Common myeloid progenitor, CD34-positive (primary cell): Measurements from ENCODE around the gene SLC25A24.
"Not testable (repeated sequence)": the region's sequence is repeated elsewhere in the genome, so short reads cannot be mapped to it uniquely, and the experiment has no call there.

Source experiments
- CTCF ChIA-PET: fragments of 350-600 bp; sonication (Branson Sonifier 250); formaldehyde crosslinking; loops from one replicate; lab custom pipeline; 2021; ENCODE audit warnings: antibody characterized with exemption; lab: Charles Lee
- POLR2A ChIA-PET: fragments of 350-600 bp; sonication (Branson Sonifier 250); formaldehyde crosslinking; loops from one replicate; lab custom pipeline; 2021; ENCODE audit warnings: antibody characterized with exemption; lab: Charles Lee
- DNase-seq, 3 donors: peaks; one replicate each; pipeline versions ENCODE4 v3.0.0 to v3.0.0-alpha.2; 2013
- H3K27ac ChIP-seq, 2 experiments: 1 replicate in 1 of 2; 2 replicates in 1 of 2; pipeline ENCODE4 v1.7.0; 2013; ENCODE audit warnings: inconsistent platforms in 2 of 2, low read length in 2 of 2, mild to moderate bottlenecking in 2 of 2, low read depth in 1 of 2, moderate library complexity in 1 of 2; ENCODE audit not compliant: severe bottlenecking in 2 of 2, insufficient read depth in 1 of 2, poor library complexity in 1 of 2
- H3K27me3 ChIP-seq, 5 experiments: replicated peaks in 2 of 5; 1 replicate in 3 of 5; 2 replicates in 2 of 5; pipeline versions ENCODE4 v1.6.1 to v1.7.0; 2013; ENCODE audit warnings: low read length in 4 of 5, mild to moderate bottlenecking in 2 of 5, moderate library complexity in 2 of 5, inconsistent platforms in 1 of 5; ENCODE audit not compliant: insufficient read depth in 5 of 5, control insufficient read depth in 4 of 5
- H3K36me3 ChIP-seq, 4 experiments: 1 replicate in 2 of 4; 2 replicates in 2 of 4; pipeline versions ENCODE4 v1.6.1 to v1.7.0; 2013; ENCODE audit warnings: low read length in 3 of 4, control low read depth in 1 of 4, mild to moderate bottlenecking in 1 of 4; ENCODE audit not compliant: control insufficient read depth in 4 of 4, insufficient read depth in 4 of 4
- H3K4me1 ChIP-seq, 4 experiments: 1 replicate in 3 of 4; 2 replicates in 1 of 4; pipeline versions ENCODE4 v1.6.1 to v1.7.1; 2013; ENCODE audit warnings: low read length in 3 of 4, mild to moderate bottlenecking in 3 of 4, control low read depth in 1 of 4, inconsistent platforms in 1 of 4, moderate library complexity in 1 of 4; ENCODE audit not compliant: control insufficient read depth in 4 of 4, insufficient read depth in 4 of 4; ENCODE audit errors: control extremely low read depth in 1 of 4
- H3K4me3 ChIP-seq, 7 experiments: 1 replicate in 4 of 7; 2 replicates in 3 of 7; pipeline versions ENCODE4 v1.5.1 to v1.7.0; 2013; ENCODE audit warnings: mild to moderate bottlenecking in 7 of 7, low read length in 6 of 7, moderate library complexity in 6 of 7, inconsistent platforms in 2 of 7, low read depth in 2 of 7, control low read depth in 1 of 7; ENCODE audit not compliant: insufficient read depth in 4 of 7, control insufficient read depth in 1 of 7; ENCODE audit errors: extremely low read depth in 1 of 7
- H3K9me3 ChIP-seq, 5 experiments: 1 replicate in 4 of 5; 2 replicates in 1 of 5; pipeline versions ENCODE4 v1.6.1 to v1.7.1; 2013; ENCODE audit warnings: low read length in 4 of 5, mild to moderate bottlenecking in 2 of 5, inconsistent platforms in 1 of 5, low read depth in 1 of 5, moderate library complexity in 1 of 5; ENCODE audit not compliant: control insufficient read depth in 4 of 5, insufficient read depth in 2 of 5; ENCODE audit errors: control extremely low read depth in 1 of 5
- WGBS: methylation state at CpG from one replicate; pipeline ENCODE4 v1.1.5; 2013; ENCODE audit not compliant: insufficient coverage; 5-methylcytosine and 5-hydroxymethylcytosine counted together

Gene SLC25A24

GRCh38 chr1:108188801-108189200 lies 11.3 kb downstream of the SLC25A24 start:
- no peak overlapping the region for H3K27ac ChIP-seq
- peaks cover 13 to 58% (median 28%) of the 10 kb centered on the region in 4 experiments for H3K36me3 ChIP-seq
- WGBS, result no CpG with 5 or more reads among the region's 1 CpG
- no peak for DNase-seq
- POLR2A ChIA-PET, result no interaction called here
- no peaks in the 10 kb centered on the region for H3K4me1 ChIP-seq
- H3K27me3 ChIP-seq, result no peaks in the 10 kb centered on the region
- no peak overlapping the region for H3K4me3 ChIP-seq
- peaks cover 10 to 41% (median 29%) of the 10 kb centered on the region in 5 experiments for H3K9me3 ChIP-seq
- CTCF ChIA-PET, result no interaction called here

GRCh38 chr1:108182959-108183700 lies 17.0 kb downstream of the SLC25A24 start:
- POLR2A ChIA-PET, result no interaction called here

GRCh38 chr1:108179018-108179417 lies 21.1 kb downstream of the SLC25A24 start:
- no peak for DNase-seq
- POLR2A ChIA-PET, result no interaction called here
- CTCF ChIA-PET, result no interaction called here
- peaks cover 16 to 84% (median 27%) of the 10 kb centered on the region in 4 experiments for H3K36me3 ChIP-seq
- H3K9me3 ChIP-seq, result peaks cover 5 to 47% (median 15%) of the 10 kb centered on the region in 5 experiments
- H3K4me3 ChIP-seq, result no peak overlapping the region
- no peak overlapping the region for H3K27ac ChIP-seq
- no peaks in the 10 kb centered on the region for H3K27me3 ChIP-seq
- no peaks in the 10 kb centered on the region for H3K4me1 ChIP-seq
- no CpG with 5 or more reads among the region's 1 CpG for WGBS

More at GRCh38 chr1:108182959-108183700, 17.0 kb downstream of the SLC25A24 start:
- Histone ChIP-seq H3K27ac (no peak overlapping the region), H3K9me3 (peaks cover 8 to 26% (median 10%) of the 10 kb centered on the region in 5 experiments), H3K4me3 (no peak overlapping the region), H3K36me3 (peaks cover 17 to 69% (median 23%) of the 10 kb centered on the region in 4 experiments), H3K4me1 (no peaks in the 10 kb centered on the region), H3K27me3 (no peaks in the 10 kb centered on the region)
- CTCF ChIA-PET, result interaction anchor here (1.2 to 1.8 kb wide), 2 partner anchors 11 to 17 kb away, joined by 3 to 5 read pairs; partner anchors contain the start of gene SLC25A24
- 100% methylated on average over 1 of the region's 2 CpGs for WGBS
- no peak for DNase-seq

- H3K4me3 ChIP-seq, POLR2A ChIA-PET, H3K27ac ChIP-seq, H3K4me1 ChIP-seq, H3K9me3 ChIP-seq, H3K27me3 ChIP-seq, DNase-seq, H3K36me3 ChIP-seq, CTCF ChIA-PET: not testable (repeated sequence)
- WGBS, result no CpG with 5 or more reads among the region's 1 CpG
Observed at GRCh38 chr1:108162409-108162808, 37.7 kb downstream of the SLC25A24 start.

GRCh38 chr1:108159951-108160350 lies 40.2 kb downstream of the SLC25A24 start:
- H3K9me3 ChIP-seq, DNase-seq, H3K4me3 ChIP-seq, H3K27ac ChIP-seq, POLR2A ChIA-PET, CTCF ChIA-PET, H3K4me1 ChIP-seq, H3K27me3 ChIP-seq: not testable (repeated sequence)
- 100% methylated on average over 7 of the region's 30 CpGs for WGBS
- peaks cover 3 to 30% (median 9%) of the 10 kb centered on the region in 4 experiments for H3K36me3 ChIP-seq

- Histone ChIP-seq H3K4me3 (no peak overlapping the region), H3K9me3 (peaks cover 0 to 6% (median 0%) of the 10 kb centered on the region in 5 experiments), H3K27me3 (no peaks in the 10 kb centered on the region), H3K27ac (no peak overlapping the region), H3K4me1 (no peaks in the 10 kb centered on the region), H3K36me3 (peaks cover 7 to 39% (median 14%) of the 10 kb centered on the region in 4 experiments)
- DNase-seq, result no peak
- WGBS, result 100% methylated on average over 1 of the region's 7 CpGs
- ChIA-PET CTCF (no interaction called here), POLR2A (no interaction called here)
Observed at GRCh38 chr1:108158893-108159453, 41.2 kb downstream of the SLC25A24 start.

GRCh38 chr1:108154314-108154713 lies 45.8 kb downstream of the SLC25A24 start:
- Histone ChIP-seq H3K36me3 (peaks cover 13 to 69% (median 26%) of the 10 kb centered on the region in 4 experiments), H3K9me3 (no peaks in the 10 kb centered on the region), H3K4me1 (no peaks in the 10 kb centered on the region), H3K4me3 (no peak overlapping the region), H3K27ac (no peak overlapping the region), H3K27me3 (no peaks in the 10 kb centered on the region)
- 95% methylated on average over 3 of the region's 4 CpGs for WGBS
- ChIA-PET CTCF (no interaction called here), POLR2A (no interaction called here)
- no peak for DNase-seq
